ENCODE results near the gene CNNM3.

DNA sequence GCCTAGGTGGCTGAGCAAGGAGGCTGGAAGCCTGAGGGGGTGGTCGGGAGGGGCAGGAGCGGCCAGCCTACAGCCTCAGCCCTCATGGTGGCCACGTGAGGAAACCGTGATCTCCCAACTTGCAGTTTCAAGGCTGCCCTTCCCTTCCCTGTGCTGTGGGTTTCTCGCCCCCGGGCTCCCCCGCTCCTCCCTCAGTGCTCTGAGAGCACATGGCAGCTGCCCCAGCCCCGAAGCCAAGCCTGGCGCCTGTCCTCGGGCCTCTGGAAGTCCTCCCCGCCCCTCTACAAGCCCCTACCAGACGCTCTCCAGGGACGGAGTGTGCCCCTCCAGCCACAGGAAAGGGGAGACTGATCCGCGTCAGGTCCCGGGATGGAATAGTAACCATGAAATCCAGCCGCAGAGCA lies 28.3 kb downstream of the CNNM3 start:
- TF ChIP-seq POLR2AphosphoS5 (IDR thresholded peaks at IDR 0.05; ENCODE audit: insufficient read depth in 1 of 2, low read depth in 1 of 2) (no peak), POLR2A (IDR thresholded peaks at IDR 0.05) (no peak)
- TF ChIP-seq, protein P1, sequence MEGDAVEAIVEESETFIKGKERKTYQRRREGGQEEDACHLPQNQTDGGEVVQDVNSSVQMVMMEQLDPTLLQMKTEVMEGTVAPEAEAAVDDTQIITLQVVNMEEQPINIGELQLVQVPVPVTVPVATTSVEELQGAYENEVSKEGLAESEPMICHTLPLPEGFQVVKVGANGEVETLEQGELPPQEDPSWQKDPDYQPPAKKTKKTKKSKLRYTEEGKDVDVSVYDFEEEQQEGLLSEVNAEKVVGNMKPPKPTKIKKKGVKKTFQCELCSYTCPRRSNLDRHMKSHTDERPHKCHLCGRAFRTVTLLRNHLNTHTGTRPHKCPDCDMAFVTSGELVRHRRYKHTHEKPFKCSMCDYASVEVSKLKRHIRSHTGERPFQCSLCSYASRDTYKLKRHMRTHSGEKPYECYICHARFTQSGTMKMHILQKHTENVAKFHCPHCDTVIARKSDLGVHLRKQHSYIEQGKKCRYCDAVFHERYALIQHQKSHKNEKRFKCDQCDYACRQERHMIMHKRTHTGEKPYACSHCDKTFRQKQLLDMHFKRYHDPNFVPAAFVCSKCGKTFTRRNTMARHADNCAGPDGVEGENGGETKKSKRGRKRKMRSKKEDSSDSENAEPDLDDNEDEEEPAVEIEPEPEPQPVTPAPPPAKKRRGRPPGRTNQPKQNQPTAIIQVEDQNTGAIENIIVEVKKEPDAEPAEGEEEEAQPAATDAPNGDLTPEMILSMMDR (IDR thresholded peaks at IDR 0.05) = no peak
